Lower leg skin (tissue), 4 donors: Measurements from ENCODE around the gene PPP1R14C. TPM values are rescaled to one million over a fixed set of nuclear protein-coding genes. Genes with fewer than 3 reads are reported as not detected.
A peak's percentile ranks its signal among the peaks of the same experiment; 100 is the strongest.

ENCODE experiments used
- DNase-seq, 2 donors: peaks; one replicate each; pipeline ENCODE4 v3.0.0-alpha.2; 2019; ENCODE audit warnings: low spot score in 2 of 2
- H3K4me3 ChIP-seq: fragments of 200-600 bp; sonication (generic); 2 replicates; pipeline ENCODE4 v1.5.1; 2017; ENCODE audit warnings: mild to moderate bottlenecking, low read depth; ENCODE audit not compliant: poor library complexity, severe bottlenecking
- POLR2A ChIP-seq, 2 donors: fragments of 450-650 bp; IDR thresholded peaks; one replicate each; pipeline ENCODE4 v1.6.1; 2016 to 2017; ENCODE audit warnings: antibody characterized with exemption in 2 of 2, mild to moderate bottlenecking in 1 of 2, moderate library complexity in 1 of 2
- WGBS, 2 donors: methylation state at CpG; one replicate each; pipeline ENCODE4 v1.1.5; 2018; 5-methylcytosine and 5-hydroxymethylcytosine counted together
- intact Hi-C: fragments of 100-400 bp; cut with DNase I; formaldehyde crosslinking; loops from one replicate; pipeline ENCODE4 v1.15.0; 2023; ENCODE audit warnings: low total_unique reads
- total RNA-seq, 4 donors: library from RNA; depleted of rRNA; stranded (reverse); fragments of >200 nt; gene quantifications; one replicate each; pipeline ENCODE4 v1.1.0, GENCODE V29; 2016
- TF ChIP-seq, protein P1 (sequence below), 3 donors: fragments of 450-650 bp; IDR thresholded peaks; one replicate each; pipeline ENCODE4 v1.5.1; 2016; ENCODE audit warnings: antibody characterized with exemption in 3 of 3, mild to moderate bottlenecking in 3 of 3, moderate library complexity in 2 of 3

The PPP1R14C gene
- total RNA-seq, 4 donors from 2014 or later = 116 to 145 (median 127) TPM

- TF ChIP-seq, protein P1, sequence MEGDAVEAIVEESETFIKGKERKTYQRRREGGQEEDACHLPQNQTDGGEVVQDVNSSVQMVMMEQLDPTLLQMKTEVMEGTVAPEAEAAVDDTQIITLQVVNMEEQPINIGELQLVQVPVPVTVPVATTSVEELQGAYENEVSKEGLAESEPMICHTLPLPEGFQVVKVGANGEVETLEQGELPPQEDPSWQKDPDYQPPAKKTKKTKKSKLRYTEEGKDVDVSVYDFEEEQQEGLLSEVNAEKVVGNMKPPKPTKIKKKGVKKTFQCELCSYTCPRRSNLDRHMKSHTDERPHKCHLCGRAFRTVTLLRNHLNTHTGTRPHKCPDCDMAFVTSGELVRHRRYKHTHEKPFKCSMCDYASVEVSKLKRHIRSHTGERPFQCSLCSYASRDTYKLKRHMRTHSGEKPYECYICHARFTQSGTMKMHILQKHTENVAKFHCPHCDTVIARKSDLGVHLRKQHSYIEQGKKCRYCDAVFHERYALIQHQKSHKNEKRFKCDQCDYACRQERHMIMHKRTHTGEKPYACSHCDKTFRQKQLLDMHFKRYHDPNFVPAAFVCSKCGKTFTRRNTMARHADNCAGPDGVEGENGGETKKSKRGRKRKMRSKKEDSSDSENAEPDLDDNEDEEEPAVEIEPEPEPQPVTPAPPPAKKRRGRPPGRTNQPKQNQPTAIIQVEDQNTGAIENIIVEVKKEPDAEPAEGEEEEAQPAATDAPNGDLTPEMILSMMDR (IDR thresholded peaks at IDR 0.05) = no peak
- no peak for TF ChIP-seq POLR2A (IDR thresholded peaks at IDR 0.05)
- WGBS, 2 donors = 61 to 85% methylated on average over 6 of the region's 6 CpGs
- intact Hi-C loops = no loop called here
- no peak overlapping the region for H3K4me3 ChIP-seq
- peak in 1 of 2 donors; percentile 53 for DNase-seq
Measured at GRCh38 chr6:150269130-150269856, 126.4 kb downstream of the PPP1R14C start.

DNA sequence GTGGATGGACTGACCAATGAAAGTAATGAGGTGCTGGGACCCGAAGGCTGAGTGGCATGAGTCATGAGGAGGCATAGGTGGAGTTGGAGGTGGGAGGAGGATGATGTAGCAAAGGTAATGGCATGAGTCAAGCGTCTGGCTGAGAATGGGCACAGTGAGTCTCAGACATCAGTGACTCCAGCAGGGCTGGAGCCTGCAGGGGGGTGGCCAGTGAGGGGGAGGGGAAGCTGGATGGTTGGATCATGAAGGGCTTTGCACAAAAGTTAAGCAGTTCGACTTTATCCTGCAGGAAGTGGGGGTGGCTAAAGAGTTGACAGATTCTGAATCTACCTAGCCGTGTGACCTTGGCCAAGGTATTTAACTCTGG, 127.0 kb downstream of the PPP1R14C start:
- peak; percentile 44 to 57 for DNase-seq
- TF ChIP-seq, protein P1 (IDR thresholded peaks at IDR 0.05) = no peak
- TF ChIP-seq POLR2A (IDR thresholded peaks at IDR 0.05) = no peak
- WGBS, 2 donors = 54 to 56% methylated on average over 4 of the region's 4 CpGs
- intact Hi-C loops = no loop called here
- no peak overlapping the region for H3K4me3 ChIP-seq

- TF ChIP-seq, protein P1 (IDR thresholded peaks at IDR 0.05) = no peak
- TF ChIP-seq POLR2A (IDR thresholded peaks at IDR 0.05) = no peak
- WGBS, 2 donors = 68 to 82% methylated on average over 9 of the region's 9 CpGs
- no peak for DNase-seq
- intact Hi-C loops = no loop called here
- no peak overlapping the region for H3K4me3 ChIP-seq
Measured at GRCh38 chr6:150270330-150271052, 127.6 kb downstream of the PPP1R14C start.

DNA sequence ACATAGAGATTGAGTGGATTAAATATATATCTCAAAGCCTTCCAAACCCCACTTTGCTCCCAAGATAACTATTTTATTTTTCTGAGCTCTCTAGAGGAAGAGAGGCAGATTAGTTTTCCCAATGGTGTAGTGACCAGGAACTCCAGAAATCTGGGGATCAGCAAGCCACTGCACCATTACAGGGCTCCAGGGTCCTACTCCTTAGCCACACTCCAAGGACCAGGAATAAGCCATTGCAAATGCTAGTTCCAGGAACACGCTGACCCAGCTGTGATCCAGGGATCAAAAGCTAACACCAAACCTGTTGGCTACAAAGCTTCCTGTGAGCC, 128.3 kb downstream of the PPP1R14C start:
- no peak overlapping the region for H3K4me3 ChIP-seq
- DNase-seq = no peak
- TF ChIP-seq, protein P1 (IDR thresholded peaks at IDR 0.05) = no peak
- TF ChIP-seq POLR2A (IDR thresholded peaks at IDR 0.05) = no peak
- intact Hi-C loops = no loop called here
- WGBS, 2 donors = 100% methylated on average over 1 of the region's 1 CpG

GRCh38 chr6:150271501-150272263, 128.8 kb downstream of the PPP1R14C start:
- no peak overlapping the region for H3K4me3 ChIP-seq
- 66 to 75% methylated on average over 6 of the region's 6 CpGs for WGBS, 2 donors
- TF ChIP-seq, protein P1 (IDR thresholded peaks at IDR 0.05) = no peak
- TF ChIP-seq POLR2A (IDR thresholded peaks at IDR 0.05) = no peak
- intact Hi-C loops = no loop called here
- DNase-seq = no peak
